GM21576 (cell line): ENCODE results near the gene RETSAT.
A peak's percentile ranks its signal among the peaks of the same experiment; 100 is the strongest.
"Not testable (repeated sequence)": the region's sequence is repeated elsewhere in the genome, so short reads cannot be mapped to it uniquely, and the experiment has no call there.

ENCODE experiments used
- ATAC-seq: cut with Tn5 transposase; IDR thresholded peaks from one replicate; pipeline ENCODE4 v1.9.1; 2021; ENCODE audit warnings: mild to moderate bottlenecking, moderate library complexity; ENCODE audit not compliant: unreplicated experiment

Gene RETSAT

GRCh38 chr2:85354286-85355072, at the start of gene RETSAT, which contains the start of gene ELMOD3:
Gene RETSAT, minus strand, starts transcription at chr2:85354528. Its CDS starts 21 bp downstream, at chr2:85354507.
Gene ELMOD3, plus strand, starts transcription at chr2:85354769. Its CDS starts 2,430 bp downstream, at chr2:85357199.
- ATAC-seq: peak; percentile 98

GRCh38 chr2:85401844-85402243, 47.5 kb upstream of the RETSAT start:
- ATAC-seq: no peak

- ATAC-seq: no peak
These were observed 47.1 kb upstream of the RETSAT start for GRCh38 chr2:85401464-85401805.

GRCh38 chr2:85400541-85401463, 46.5 kb upstream of the RETSAT start:
- no peak for ATAC-seq

- no peak for ATAC-seq
These were observed 45.7 kb upstream of the RETSAT start for GRCh38 chr2:85400023-85400422.

GRCh38 chr2:85399183-85399455, 44.8 kb upstream of the RETSAT start:
- ATAC-seq: no peak

GRCh38 chr2:85398426-85399182, 44.3 kb upstream of the RETSAT start:
- no peak for ATAC-seq

GRCh38 chr2:85397925-85398331, 43.6 kb upstream of the RETSAT start:
- ATAC-seq: no peak

GRCh38 chr2:85396531-85397470, 42.5 kb upstream of the RETSAT start:
- no peak for ATAC-seq

- no peak for ATAC-seq
These were observed 41.7 kb upstream of the RETSAT start for GRCh38 chr2:85395912-85396475.

GRCh38 chr2:85394976-85395375, 40.6 kb upstream of the RETSAT start:
- no peak for ATAC-seq

GRCh38 chr2:85394261-85394681, 39.9 kb upstream of the RETSAT start:
- ATAC-seq: no peak

GRCh38 chr2:85393836-85394235, 39.5 kb upstream of the RETSAT start:
- ATAC-seq: no peak

- no peak for ATAC-seq
These were observed 36.8 kb upstream of the RETSAT start for GRCh38 chr2:85390941-85391669.

GRCh38 chr2:85388878-85389538, 34.7 kb upstream of the RETSAT start:
- no peak for ATAC-seq

GRCh38 chr2:85387754-85388153, 33.4 kb upstream of the RETSAT start:
- ATAC-seq: no peak

GRCh38 chr2:85385746-85386145, 31.4 kb upstream of the RETSAT start:
- ATAC-seq: no peak

GRCh38 chr2:85383850-85384249, 29.5 kb upstream of the RETSAT start:
- no peak for ATAC-seq

- ATAC-seq: not testable (repeated sequence)
These were observed 28.8 kb upstream of the RETSAT start for GRCh38 chr2:85383151-85383550.
